ENCODE data around the gene ATP1A1.

- TF ChIP-seq ZNF830 (tag by site-specific recombination; IDR thresholded peaks at IDR 0.05; ENCODE audit: low read depth) (no peak), ZNF677 (tag by site-specific recombination; IDR thresholded peaks at IDR 0.05) (no peak), ZNF518A (tag by site-specific recombination; conservative IDR thresholded peaks at IDR 0.05; ENCODE audit: low read depth) (no peak), CTCF (tag by site-specific recombination; IDR thresholded peaks at IDR 0.05) (no peak), ELK4 (IDR thresholded peaks at IDR 0.05; ENCODE audit: borderline replicate concordance, low read depth, low read length) (no peak), ZNF292 (tag by site-specific recombination; IDR thresholded peaks at IDR 0.05; ENCODE audit: borderline replicate concordance, low read depth) (no peak), ZNF175 (tag by site-specific recombination; IDR thresholded peaks at IDR 0.05) (no peak), YY1 (tag by site-specific recombination; IDR thresholded peaks at IDR 0.05) (no peak)
These were observed 7.6 kb downstream of the ATP1A1 start for GRCh38 chr1:116380499-116381242.
